Measurements from ENCODE around the gene ANO2. TPM values are rescaled to one million over a fixed set of nuclear protein-coding genes. Genes with fewer than 3 reads are reported as not detected.

ANO2 gene
- total RNA-seq, 1 donor from 2014 or later: 1.5 TPM

GRCh38 chr12:5871741-5872140 lies 73.3 kb downstream of the ANO2 start:
- no peak for TF ChIP-seq CTCF (IDR thresholded peaks at IDR 0.05; ENCODE audit: insufficient read depth, low read length, poor library complexity, severe bottlenecking)
- no peaks in the 10 kb centered on the region for H3K27me3 ChIP-seq (ENCODE audit: control insufficient read depth, insufficient read depth, low read length)

GRCh38 chr12:5870183-5870582 lies 74.9 kb downstream of the ANO2 start:
- no peak for TF ChIP-seq CTCF (IDR thresholded peaks at IDR 0.05; ENCODE audit: insufficient read depth, low read length, poor library complexity, severe bottlenecking)
- DNase-seq (ENCODE audit: low read depth): no peak
- no peaks in the 10 kb centered on the region for H3K27me3 ChIP-seq (ENCODE audit: control insufficient read depth, insufficient read depth, low read length)
- H3K4me3 ChIP-seq (ENCODE audit: low read depth, low read length): no peak overlapping the region
- H3K36me3 ChIP-seq (ENCODE audit: control insufficient read depth, insufficient read depth, low read length): no peaks in the 10 kb centered on the region

More at GRCh38 chr12:5871741-5872140, 73.3 kb downstream of the ANO2 start:
- H3K4me3 ChIP-seq (ENCODE audit: low read depth, low read length): no peak overlapping the region
- DNase-seq (ENCODE audit: low read depth): no peak
- no peaks in the 10 kb centered on the region for H3K36me3 ChIP-seq (ENCODE audit: control insufficient read depth, insufficient read depth, low read length)

DNA sequence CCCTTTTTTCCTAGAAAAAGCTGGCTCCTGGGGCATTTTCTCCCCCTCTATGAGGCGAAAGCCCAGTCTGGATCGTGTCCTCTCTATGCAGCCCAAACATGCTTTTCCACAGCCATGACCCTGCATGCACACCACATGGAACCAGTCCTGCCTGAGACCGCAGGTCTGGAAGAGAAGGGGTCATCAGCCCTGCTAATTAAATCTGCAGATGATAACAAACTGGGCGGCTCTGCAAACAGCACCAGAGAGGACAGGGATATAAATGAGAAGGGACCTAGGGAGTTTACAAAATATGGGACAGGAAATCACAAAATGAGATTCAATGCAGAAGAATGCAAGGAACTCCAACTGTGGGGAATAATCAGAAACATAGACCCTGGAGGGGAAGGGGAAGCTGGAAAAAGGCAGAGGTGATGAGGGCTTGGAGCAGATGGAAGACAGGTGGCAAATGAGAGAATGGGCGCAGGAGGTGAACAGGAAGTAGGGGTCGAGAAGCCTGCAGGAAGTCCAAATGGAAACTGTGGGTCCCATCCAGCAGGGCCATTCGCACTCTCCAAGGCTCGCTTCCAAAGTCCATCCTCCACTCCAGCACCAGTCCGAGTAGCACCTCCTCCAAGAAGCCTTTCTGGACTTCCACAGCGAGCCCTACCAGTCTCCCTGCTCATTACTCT lies 76.3 kb downstream of the ANO2 start:
- TF ChIP-seq CTCF (IDR thresholded peaks at IDR 0.05; ENCODE audit: insufficient read depth, low read length, poor library complexity, severe bottlenecking): no peak
- Histone ChIP-seq H3K36me3 (ENCODE audit: control insufficient read depth, insufficient read depth, low read length) (no peaks in the 10 kb centered on the region), H3K4me3 (ENCODE audit: low read depth, low read length) (no peak overlapping the region), H3K27me3 (ENCODE audit: control insufficient read depth, insufficient read depth, low read length) (no peaks in the 10 kb centered on the region)
- DNase-seq (ENCODE audit: low read depth): no peak

DNA sequence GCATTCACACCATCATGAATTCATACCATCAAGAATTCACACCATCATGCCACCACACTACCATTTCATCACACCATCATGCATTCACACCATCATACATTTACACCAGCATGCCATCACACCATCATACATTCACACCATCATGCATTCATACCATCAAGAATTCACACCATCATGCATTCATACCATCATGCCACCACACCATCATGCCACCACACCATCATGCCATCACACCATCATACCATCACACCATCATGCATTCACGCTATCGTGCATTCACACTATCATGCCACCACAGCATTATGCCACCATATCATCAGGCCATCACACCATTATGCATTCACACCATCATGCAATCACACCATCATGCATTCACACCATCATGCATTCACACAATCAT lies 79.7 kb downstream of the ANO2 start:
- Histone ChIP-seq H3K27me3 (ENCODE audit: control insufficient read depth, insufficient read depth, low read length) (no peaks in the 10 kb centered on the region), H3K4me3 (ENCODE audit: low read depth, low read length) (no peak overlapping the region), H3K36me3 (ENCODE audit: control insufficient read depth, insufficient read depth, low read length) (no peaks in the 10 kb centered on the region)
- DNase-seq (ENCODE audit: low read depth): no peak
- no peak for TF ChIP-seq CTCF (IDR thresholded peaks at IDR 0.05; ENCODE audit: insufficient read depth, low read length, poor library complexity, severe bottlenecking)

DNA sequence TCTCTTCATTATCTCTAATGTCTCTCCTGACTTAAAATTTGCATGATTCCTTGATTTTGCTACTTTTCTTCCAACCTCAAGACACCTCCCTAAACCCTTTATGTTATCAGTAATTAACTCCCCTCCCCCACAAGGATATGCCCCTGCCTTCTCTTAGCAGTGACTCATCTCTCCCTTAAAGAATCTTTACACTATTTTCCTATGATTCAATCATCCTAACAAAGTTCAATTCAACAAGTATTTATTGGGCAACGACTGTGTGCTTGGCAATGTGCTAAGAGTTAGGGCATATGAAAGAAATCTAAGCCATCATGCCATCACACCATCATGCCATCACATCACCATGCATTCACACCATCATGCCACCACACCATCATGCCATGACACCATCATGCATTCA lies 80.1 kb downstream of the ANO2 start:
- no peak for DNase-seq (ENCODE audit: low read depth)
- Histone ChIP-seq H3K27me3 (ENCODE audit: control insufficient read depth, insufficient read depth, low read length) (no peaks in the 10 kb centered on the region), H3K4me3 (ENCODE audit: low read depth, low read length) (no peak overlapping the region), H3K36me3 (ENCODE audit: control insufficient read depth, insufficient read depth, low read length) (no peaks in the 10 kb centered on the region)
- no peak for TF ChIP-seq CTCF (IDR thresholded peaks at IDR 0.05; ENCODE audit: insufficient read depth, low read length, poor library complexity, severe bottlenecking)

GRCh38 chr12:5864301-5864700 lies 80.8 kb downstream of the ANO2 start:
- no peak for DNase-seq (ENCODE audit: low read depth)
- Histone ChIP-seq H3K27me3 (ENCODE audit: control insufficient read depth, insufficient read depth, low read length) (no peaks in the 10 kb centered on the region), H3K36me3 (ENCODE audit: control insufficient read depth, insufficient read depth, low read length) (no peaks in the 10 kb centered on the region), H3K4me3 (ENCODE audit: low read depth, low read length) (no peak overlapping the region)
- no peak for TF ChIP-seq CTCF (IDR thresholded peaks at IDR 0.05; ENCODE audit: insufficient read depth, low read length, poor library complexity, severe bottlenecking)
